Subcutaneous adipose tissue (tissue), 4 donors: ENCODE measurements around the gene CRBN. TPM values are rescaled to one million over a fixed set of nuclear protein-coding genes. Genes with fewer than 3 reads are reported as not detected.

ENCODE experiments used
- CTCF ChIP-seq: fragments of 450-650 bp; IDR thresholded peaks from one replicate; pipeline ENCODE4 v1.5.1; 2016; ENCODE audit warnings: low read depth, mild to moderate bottlenecking, control low read depth, antibody characterized with exemption, moderate library complexity
- total RNA-seq, 4 donors: library from RNA; depleted of rRNA; stranded (reverse); fragments of >200 nt; gene quantifications; one replicate each; pipeline ENCODE4 v1.1.0, GENCODE V29; 2016

The CRBN gene
- total RNA-seq, 4 donors from 2014 or later, result 83.2 to 190 (median 137) TPM

DNA sequence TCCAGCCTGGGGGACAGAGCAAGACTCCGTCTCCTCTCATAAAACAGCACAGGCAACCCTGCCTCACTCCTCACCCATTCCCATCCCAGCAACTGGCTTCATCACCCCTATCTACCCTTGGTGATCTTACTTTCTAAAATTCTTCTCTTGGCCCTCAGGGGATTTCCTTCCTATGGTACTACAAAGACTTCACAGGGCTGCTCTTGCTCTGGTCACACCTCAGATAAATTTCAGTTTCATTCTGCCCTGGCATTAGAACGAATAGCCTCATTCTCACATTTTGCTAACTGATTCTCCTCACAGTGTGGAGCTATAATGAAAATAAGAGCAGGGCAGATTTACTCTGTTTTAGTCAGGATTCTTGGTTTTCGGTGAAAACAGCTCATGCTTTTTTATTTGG is 22.1 kb upstream of the CRBN start:
- TF ChIP-seq CTCF, result no peak

- no peak for TF ChIP-seq CTCF
Observed at GRCh38 chr3:3200632-3201212, 21.2 kb upstream of the CRBN start.

- TF ChIP-seq CTCF, result no peak
Observed at GRCh38 chr3:3199306-3199705, 19.8 kb upstream of the CRBN start.

DNA sequence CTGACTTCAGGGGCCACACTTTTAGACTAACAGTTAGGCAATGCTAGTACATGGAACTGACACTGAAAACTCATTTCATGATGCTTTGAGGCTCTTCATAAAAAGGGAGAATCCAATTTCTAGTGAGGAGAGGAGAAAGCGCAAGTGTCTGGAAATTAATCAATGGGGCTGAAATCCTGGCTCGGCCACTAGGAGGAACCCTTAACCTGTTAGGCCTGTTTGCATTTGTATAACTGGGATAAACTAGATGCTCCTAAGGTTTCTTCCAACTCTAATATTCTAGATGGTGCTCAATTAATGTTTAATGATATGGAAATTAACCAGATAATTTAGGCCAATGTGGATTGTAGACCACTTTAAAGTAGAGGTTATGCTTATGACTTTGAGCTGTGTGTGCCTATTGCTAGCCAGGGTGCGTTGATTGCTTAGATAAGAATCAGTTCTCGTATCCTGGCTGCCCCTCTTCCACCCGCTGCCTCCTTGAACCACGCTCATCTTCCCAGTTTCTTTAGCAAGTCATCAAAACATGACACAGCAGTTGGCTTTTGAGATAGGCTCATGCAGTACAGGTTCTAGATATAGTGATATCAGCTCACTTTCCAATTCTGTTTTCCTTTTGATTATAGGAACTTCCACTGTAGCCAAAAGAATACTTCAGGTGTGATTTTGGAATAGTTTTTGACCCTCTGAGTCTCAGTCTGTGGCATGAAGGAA is 16.8 kb upstream of the CRBN start:
- no peak for TF ChIP-seq CTCF

GRCh38 chr3:3194861-3195260 is 15.4 kb upstream of the CRBN start:
- TF ChIP-seq CTCF, result no peak

GRCh38 chr3:3192286-3192675 is 12.8 kb upstream of the CRBN start:
- TF ChIP-seq CTCF, result no peak

DNA sequence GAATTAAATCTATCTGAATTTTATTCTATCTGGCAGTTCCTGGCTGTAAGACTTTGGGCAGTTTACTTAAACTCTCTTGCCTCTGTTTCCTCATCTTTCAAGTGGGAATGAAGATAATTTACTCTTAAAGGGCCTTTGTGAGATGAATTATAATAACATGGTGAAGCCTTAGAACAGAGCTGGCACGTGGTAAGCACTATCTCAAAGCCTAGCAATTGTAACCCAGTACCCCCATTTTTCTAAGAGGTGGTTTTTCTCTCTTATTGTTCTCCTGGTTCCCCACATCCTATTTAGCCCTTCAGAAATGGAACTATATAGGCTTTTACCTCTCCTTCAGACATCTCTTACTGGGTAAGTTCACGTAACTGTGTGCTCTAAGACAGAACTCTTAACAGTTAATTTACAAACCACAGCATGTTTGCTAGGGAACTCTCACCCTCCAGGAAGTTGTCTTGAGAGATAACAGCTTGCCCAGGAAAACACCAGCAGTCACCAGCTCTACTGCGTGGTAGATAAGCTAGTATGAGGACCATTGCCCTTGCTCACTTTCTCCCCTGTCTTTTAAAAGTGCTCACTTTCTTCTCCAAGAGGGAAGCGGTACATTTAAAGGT is 12.3 kb upstream of the CRBN start:
- no peak for TF ChIP-seq CTCF
